Measurements from ENCODE around the gene RAB40A. TPM values are rescaled to one million over a fixed set of nuclear protein-coding genes. Genes with fewer than 3 reads are reported as not detected.

The RAB40A gene
- 0.06 TPM for polyA plus RNA-seq (2013, experiment 1 of 2)
- polyA plus RNA-seq (2013, experiment 2 of 2) = 0.04 TPM

DNA sequence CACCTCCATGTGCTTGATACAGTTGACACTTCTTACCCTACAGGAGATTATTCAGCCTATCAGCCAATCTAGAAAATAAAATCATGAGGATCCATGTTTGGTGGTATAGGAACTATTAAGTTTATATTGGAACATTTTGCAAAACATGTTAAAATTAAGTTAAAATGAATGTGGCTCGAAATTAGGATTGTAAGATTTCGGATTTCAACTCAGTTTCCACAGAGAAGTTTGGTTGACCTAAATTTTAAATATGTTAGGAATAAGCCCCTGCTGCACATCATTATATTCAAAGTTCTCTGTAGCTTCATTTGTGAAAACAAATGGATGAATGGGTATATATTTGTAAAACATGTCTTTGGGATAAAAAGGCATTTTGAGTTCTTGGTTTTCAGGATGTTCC lies at the start of gene RAB40A:
RAB40A (minus strand) TSS at position 101 of the 400 bp plus-strand sequence. CDS start 18,733 bp downstream, outside the sequence.
- Histone ChIP-seq H2BK5ac (ENCODE audit: low read depth, low read length, poor library complexity, severe bottlenecking) (no peak within 1 kb of the TSS), H2AFZ (ENCODE audit: low read depth, low read length) (no peak within 1 kb of the TSS), H3K79me1 (replicated peaks; ENCODE audit: low read length, poor library complexity, severe bottlenecking) (no peaks in the 10 kb centered on the region), H3K4me3 (ENCODE audit: insufficient read depth in 1 of 2, low read depth in 1 of 2, low read length in 2 of 2) (no peak within 1 kb of the TSS), H4K91ac (ENCODE audit: low read length) (no peak within 1 kb of the TSS), H2BK12ac (ENCODE audit: low read length in 2 of 2) (no peak within 1 kb of the TSS), H2BK15ac (ENCODE audit: low read depth, poor library complexity, severe bottlenecking) (no peak within 1 kb of the TSS), H3K27ac (ENCODE audit: low read length, poor library complexity, severe bottlenecking) (no peak within 1 kb of the TSS), H3K14ac (ENCODE audit: low read length in 2 of 2) (no peak within 1 kb of the TSS), H3K4me2 (ENCODE audit: low read length, poor library complexity, severe bottlenecking) (no peak within 1 kb of the TSS), H3K4ac (ENCODE audit: low read depth in 1 of 2, low read length in 2 of 2) (no peak within 1 kb of the TSS), H3K27me3 (ENCODE audit: control insufficient read depth in 1 of 2, insufficient read depth in 1 of 2, low read length in 2 of 2) (peaks cover 0 to 4% of the 10 kb centered on the region in 2 experiments), H2AK5ac (ENCODE audit: low read length, severe bottlenecking) (no peak within 1 kb of the TSS), H3K4me1 (ENCODE audit: control insufficient read depth, insufficient read depth, low read depth, low read length) (no peaks in the 10 kb centered on the region), H3K36me3 (ENCODE audit: control insufficient read depth in 1 of 2, insufficient read depth in 2 of 2, low read depth in 1 of 2, low read length in 2 of 2) (no peaks in the 10 kb centered on the region), H2BK120ac (ENCODE audit: low read depth, low read length) (no peak within 1 kb of the TSS), H3K9me3 (ENCODE audit: control insufficient read depth, low read length) (no peaks in the 10 kb centered on the region), H3K23ac (ENCODE audit: low read length in 2 of 2) (no peak within 1 kb of the TSS), H4K8ac (ENCODE audit: low read length) (no peak within 1 kb of the TSS), H3K9ac (ENCODE audit: low read length) (no peak within 1 kb of the TSS), H3K18ac (ENCODE audit: low read depth in 1 of 2, low read length in 2 of 2) (no peak within 1 kb of the TSS)
- no peak for DNase-seq
- WGBS = 100% methylated on average over 1 of the region's 2 CpGs

DNA sequence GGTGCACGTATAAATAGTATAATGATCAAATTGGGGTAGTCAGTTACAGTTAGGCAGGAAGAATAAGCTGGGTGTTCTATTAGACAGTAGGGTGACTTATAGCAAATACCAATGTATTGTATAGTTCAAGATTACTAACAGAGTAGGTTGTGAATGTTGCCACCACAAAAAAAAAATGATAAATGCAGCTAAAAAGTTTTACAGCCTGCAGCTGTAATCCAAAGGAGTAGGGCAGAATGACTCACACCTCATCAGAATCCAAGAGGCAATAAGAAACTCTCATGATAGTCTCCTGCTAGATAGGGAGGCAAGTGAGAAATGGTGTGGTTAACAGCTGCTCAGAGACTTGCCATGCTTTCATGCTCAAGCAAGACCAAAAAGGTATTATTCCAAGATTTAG lies 46.5 kb upstream of the RAB40A start:
- no peaks in the 10 kb centered on the region for H3K79me1 ChIP-seq (replicated peaks; ENCODE audit: low read length, poor library complexity, severe bottlenecking)
- H2BK12ac ChIP-seq (ENCODE audit: low read length in 2 of 2) = no peak overlapping the region
- no peaks in the 10 kb centered on the region for H3K36me3 ChIP-seq (ENCODE audit: control insufficient read depth in 1 of 2, insufficient read depth in 2 of 2, low read depth in 1 of 2, low read length in 2 of 2)
- no peak overlapping the region for H3K23ac ChIP-seq (ENCODE audit: low read length in 2 of 2)
- H3K4me1 ChIP-seq (ENCODE audit: control insufficient read depth, insufficient read depth, low read depth, low read length) = no peaks in the 10 kb centered on the region
- H4K8ac ChIP-seq (ENCODE audit: low read length) = no peak overlapping the region
- no peak overlapping the region for H2AK5ac ChIP-seq (ENCODE audit: low read length, severe bottlenecking)
- H3K4ac ChIP-seq (ENCODE audit: low read depth in 1 of 2, low read length in 2 of 2) = no peak overlapping the region
- H2BK120ac ChIP-seq (ENCODE audit: low read depth, low read length) = no peak overlapping the region
- no peak overlapping the region for H3K18ac ChIP-seq (ENCODE audit: low read depth in 1 of 2, low read length in 2 of 2)
- no peak overlapping the region for H2BK5ac ChIP-seq (ENCODE audit: low read depth, low read length, poor library complexity, severe bottlenecking)
- no peak overlapping the region for H3K4me2 ChIP-seq (ENCODE audit: low read length, poor library complexity, severe bottlenecking)
- no peaks in the 10 kb centered on the region for H3K9me3 ChIP-seq (ENCODE audit: control insufficient read depth, low read length)
- H3K27ac ChIP-seq (ENCODE audit: low read length, poor library complexity, severe bottlenecking) = no peak overlapping the region
- H3K14ac ChIP-seq (ENCODE audit: low read length in 2 of 2) = no peak overlapping the region
- H3K9ac ChIP-seq (ENCODE audit: low read length) = no peak overlapping the region
- no peak overlapping the region for H2BK15ac ChIP-seq (ENCODE audit: low read depth, poor library complexity, severe bottlenecking)
- DNase-seq = peak; percentile 14
- no peak overlapping the region for H3K4me3 ChIP-seq (ENCODE audit: insufficient read depth in 1 of 2, low read depth in 1 of 2, low read length in 2 of 2)
- no peak overlapping the region for H4K91ac ChIP-seq (ENCODE audit: low read length)
- H3K27me3 ChIP-seq (ENCODE audit: control insufficient read depth in 1 of 2, insufficient read depth in 1 of 2, low read length in 2 of 2) = peaks cover 0 to 14% of the 10 kb centered on the region in 2 experiments
- 86% methylated on average over 1 of the region's 1 CpG for WGBS
- H2AFZ ChIP-seq (ENCODE audit: low read depth, low read length) = no peak overlapping the region

GRCh38 chrX:103565197-103565596 lies 45.9 kb upstream of the RAB40A start:
- Histone ChIP-seq H4K8ac (ENCODE audit: low read length) (no peak overlapping the region), H3K36me3 (ENCODE audit: control insufficient read depth in 1 of 2, insufficient read depth in 2 of 2, low read depth in 1 of 2, low read length in 2 of 2) (no peaks in the 10 kb centered on the region), H2BK15ac (ENCODE audit: low read depth, poor library complexity, severe bottlenecking) (no peak overlapping the region), H2BK120ac (ENCODE audit: low read depth, low read length) (no peak overlapping the region), H3K27me3 (ENCODE audit: control insufficient read depth in 1 of 2, insufficient read depth in 1 of 2, low read length in 2 of 2) (peaks cover 0 to 10% of the 10 kb centered on the region in 2 experiments), H2BK5ac (ENCODE audit: low read depth, low read length, poor library complexity, severe bottlenecking) (no peak overlapping the region), H3K9ac (ENCODE audit: low read length) (no peak overlapping the region), H3K4ac (ENCODE audit: low read depth in 1 of 2, low read length in 2 of 2) (no peak overlapping the region), H3K14ac (ENCODE audit: low read length in 2 of 2) (no peak overlapping the region), H4K91ac (ENCODE audit: low read length) (no peak overlapping the region), H3K4me1 (ENCODE audit: control insufficient read depth, insufficient read depth, low read depth, low read length) (no peaks in the 10 kb centered on the region), H3K18ac (ENCODE audit: low read depth in 1 of 2, low read length in 2 of 2) (no peak overlapping the region), H3K4me2 (ENCODE audit: low read length, poor library complexity, severe bottlenecking) (no peak overlapping the region), H3K4me3 (ENCODE audit: insufficient read depth in 1 of 2, low read depth in 1 of 2, low read length in 2 of 2) (no peak overlapping the region), H2BK12ac (ENCODE audit: low read length in 2 of 2) (no peak overlapping the region), H3K27ac (ENCODE audit: low read length, poor library complexity, severe bottlenecking) (no peak overlapping the region), H2AFZ (ENCODE audit: low read depth, low read length) (no peak overlapping the region), H2AK5ac (ENCODE audit: low read length, severe bottlenecking) (no peak overlapping the region), H3K79me1 (replicated peaks; ENCODE audit: low read length, poor library complexity, severe bottlenecking) (no peaks in the 10 kb centered on the region), H3K9me3 (ENCODE audit: control insufficient read depth, low read length) (no peaks in the 10 kb centered on the region), H3K23ac (ENCODE audit: low read length in 2 of 2) (no peak overlapping the region)
- no peak for DNase-seq
- WGBS = 100% methylated on average over 1 of the region's 4 CpGs

GRCh38 chrX:103562801-103563200 lies 43.5 kb upstream of the RAB40A start:
- Histone ChIP-seq H2BK12ac (ENCODE audit: low read length in 2 of 2) (no peak overlapping the region), H3K9me3 (ENCODE audit: control insufficient read depth, low read length) (no peaks in the 10 kb centered on the region), H3K27ac (ENCODE audit: low read length, poor library complexity, severe bottlenecking) (no peak overlapping the region), H3K27me3 (ENCODE audit: control insufficient read depth in 1 of 2, insufficient read depth in 1 of 2, low read length in 2 of 2) (peaks cover 0 to 6% of the 10 kb centered on the region in 2 experiments), H3K18ac (ENCODE audit: low read depth in 1 of 2, low read length in 2 of 2) (no peak overlapping the region), H2BK120ac (ENCODE audit: low read depth, low read length) (no peak overlapping the region), H2BK5ac (ENCODE audit: low read depth, low read length, poor library complexity, severe bottlenecking) (no peak overlapping the region), H3K79me1 (replicated peaks; ENCODE audit: low read length, poor library complexity, severe bottlenecking) (no peaks in the 10 kb centered on the region), H4K8ac (ENCODE audit: low read length) (no peak overlapping the region), H2AFZ (ENCODE audit: low read depth, low read length) (no peak overlapping the region), H3K23ac (ENCODE audit: low read length in 2 of 2) (no peak overlapping the region), H2BK15ac (ENCODE audit: low read depth, poor library complexity, severe bottlenecking) (no peak overlapping the region), H3K4me1 (ENCODE audit: control insufficient read depth, insufficient read depth, low read depth, low read length) (no peaks in the 10 kb centered on the region), H2AK5ac (ENCODE audit: low read length, severe bottlenecking) (no peak overlapping the region), H3K9ac (ENCODE audit: low read length) (no peak overlapping the region), H4K91ac (ENCODE audit: low read length) (no peak overlapping the region), H3K4ac (ENCODE audit: low read depth in 1 of 2, low read length in 2 of 2) (no peak overlapping the region), H3K4me2 (ENCODE audit: low read length, poor library complexity, severe bottlenecking) (no peak overlapping the region), H3K14ac (ENCODE audit: low read length in 2 of 2) (no peak overlapping the region), H3K4me3 (ENCODE audit: insufficient read depth in 1 of 2, low read depth in 1 of 2, low read length in 2 of 2) (no peak overlapping the region), H3K36me3 (ENCODE audit: control insufficient read depth in 1 of 2, insufficient read depth in 2 of 2, low read depth in 1 of 2, low read length in 2 of 2) (no peaks in the 10 kb centered on the region)
- WGBS = 18% methylated on average over 2 of the region's 2 CpGs
- DNase-seq = no peak
